ENCODE results near the gene IL21R. TPM values are rescaled to one million over a fixed set of nuclear protein-coding genes. Genes with fewer than 3 reads are reported as not detected.

IL21R gene
- total RNA-seq, 1 donor, result 0.43 TPM

DNA sequence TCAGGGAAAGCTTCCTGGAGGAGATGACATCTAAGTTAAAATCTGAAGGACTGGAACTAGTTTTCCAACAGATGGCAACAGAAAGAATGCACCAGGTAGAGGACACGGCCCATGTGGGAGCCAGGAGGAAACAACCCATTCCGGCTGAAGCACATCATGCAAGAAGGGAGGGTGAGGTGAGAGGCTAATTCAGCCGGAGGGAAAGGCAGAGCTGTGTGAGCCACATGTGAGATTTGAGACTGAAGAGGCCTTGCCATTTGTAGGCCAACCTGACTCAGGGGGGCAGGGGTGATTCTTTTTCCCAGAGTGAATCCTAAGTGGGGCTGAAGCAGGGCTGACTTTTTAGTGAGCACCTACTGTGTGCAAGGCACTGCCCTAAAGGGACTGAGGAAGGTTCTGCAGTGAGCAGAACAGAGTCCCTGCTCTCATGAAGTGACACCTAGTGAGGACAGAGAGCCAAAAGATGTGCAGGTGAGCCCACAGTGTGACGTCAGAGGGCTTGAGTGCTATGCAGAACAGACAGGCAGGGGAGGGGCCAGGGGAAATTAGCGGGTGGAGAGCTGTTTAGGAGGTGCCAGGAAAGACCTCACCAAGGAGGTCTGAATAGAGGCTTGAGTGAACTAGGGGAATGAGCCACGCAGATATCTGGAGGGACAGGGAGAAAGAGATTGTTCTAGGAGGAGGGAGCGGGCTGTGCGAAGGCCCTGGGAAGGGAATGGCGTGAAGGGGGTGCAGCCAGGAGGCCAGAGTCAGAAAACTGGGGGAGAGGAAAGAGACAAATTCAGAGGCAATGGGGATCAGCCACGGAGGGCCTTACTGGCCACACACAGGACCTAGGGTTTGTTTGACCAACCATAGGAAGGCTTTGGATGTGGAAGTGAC is 19.8 kb upstream of the IL21R start:
- DNase-seq (ENCODE audit: low read depth), result no peak
- TF ChIP-seq, protein P1, sequence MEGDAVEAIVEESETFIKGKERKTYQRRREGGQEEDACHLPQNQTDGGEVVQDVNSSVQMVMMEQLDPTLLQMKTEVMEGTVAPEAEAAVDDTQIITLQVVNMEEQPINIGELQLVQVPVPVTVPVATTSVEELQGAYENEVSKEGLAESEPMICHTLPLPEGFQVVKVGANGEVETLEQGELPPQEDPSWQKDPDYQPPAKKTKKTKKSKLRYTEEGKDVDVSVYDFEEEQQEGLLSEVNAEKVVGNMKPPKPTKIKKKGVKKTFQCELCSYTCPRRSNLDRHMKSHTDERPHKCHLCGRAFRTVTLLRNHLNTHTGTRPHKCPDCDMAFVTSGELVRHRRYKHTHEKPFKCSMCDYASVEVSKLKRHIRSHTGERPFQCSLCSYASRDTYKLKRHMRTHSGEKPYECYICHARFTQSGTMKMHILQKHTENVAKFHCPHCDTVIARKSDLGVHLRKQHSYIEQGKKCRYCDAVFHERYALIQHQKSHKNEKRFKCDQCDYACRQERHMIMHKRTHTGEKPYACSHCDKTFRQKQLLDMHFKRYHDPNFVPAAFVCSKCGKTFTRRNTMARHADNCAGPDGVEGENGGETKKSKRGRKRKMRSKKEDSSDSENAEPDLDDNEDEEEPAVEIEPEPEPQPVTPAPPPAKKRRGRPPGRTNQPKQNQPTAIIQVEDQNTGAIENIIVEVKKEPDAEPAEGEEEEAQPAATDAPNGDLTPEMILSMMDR (IDR thresholded peaks at IDR 0.05; ENCODE audit: insufficient read depth, low read depth, low read length), result no peak
- H3K4me3 ChIP-seq (ENCODE audit: low read depth, low read length), result no peak overlapping the region

DNA sequence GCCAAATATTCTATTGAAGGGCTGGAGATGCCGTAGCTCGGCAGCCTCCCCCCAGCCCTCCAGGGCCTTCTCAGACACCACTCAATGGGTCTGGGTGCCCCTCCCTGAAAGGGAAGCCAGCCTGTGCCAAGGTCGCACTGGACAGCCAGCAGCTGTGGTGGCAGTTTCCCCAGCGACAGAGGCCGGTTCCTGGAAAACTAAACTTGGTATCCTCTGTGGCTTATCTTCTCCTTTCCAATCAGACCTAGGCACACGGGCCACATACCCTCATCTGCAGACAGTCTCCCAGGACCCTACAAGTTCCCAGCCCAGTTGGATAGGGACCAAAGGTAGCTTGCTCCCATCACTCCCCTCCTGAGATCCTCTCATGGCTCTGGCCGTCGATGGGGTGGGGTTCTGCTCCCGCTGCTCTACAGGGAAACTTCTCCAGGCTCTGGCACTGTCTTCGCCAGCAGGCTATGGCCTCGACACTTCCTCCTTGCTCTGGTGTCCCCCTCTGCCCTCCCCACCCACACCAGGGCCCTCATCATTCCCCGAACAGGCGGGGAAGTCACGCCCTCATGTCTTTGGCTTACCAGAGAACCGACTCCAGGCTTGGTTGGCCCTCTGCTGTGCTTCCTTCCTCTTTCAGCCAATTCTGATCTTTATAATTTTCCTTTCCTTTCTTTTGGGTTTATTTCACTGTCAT is 18.3 kb upstream of the IL21R start:
- TF ChIP-seq, protein P1 (IDR thresholded peaks at IDR 0.05; ENCODE audit: insufficient read depth, low read depth, low read length), result no peak
- H3K4me3 ChIP-seq (ENCODE audit: low read depth, low read length), result no peak overlapping the region
- no peak for DNase-seq (ENCODE audit: low read depth)

DNA sequence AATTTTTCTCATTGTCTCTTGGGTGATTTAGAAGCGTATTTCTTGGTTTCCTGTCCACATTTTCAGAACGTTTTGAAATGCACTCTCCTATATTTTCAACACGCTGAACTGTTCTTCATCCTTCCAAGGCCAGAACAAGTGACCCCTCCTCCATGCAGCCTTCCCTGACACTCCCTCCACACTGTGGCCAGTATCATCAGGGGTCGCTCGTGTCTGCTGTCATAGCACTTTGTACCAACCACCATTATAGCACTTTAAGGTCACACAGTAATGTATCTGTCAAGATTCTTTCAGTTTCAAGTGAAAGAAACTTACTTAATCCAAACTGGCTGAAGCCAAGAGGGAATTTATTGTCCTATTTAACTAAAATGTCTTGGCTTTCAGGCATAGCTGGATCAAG is 17.5 kb upstream of the IL21R start:
- H3K4me3 ChIP-seq (ENCODE audit: low read depth, low read length), result no peak overlapping the region
- no peak for DNase-seq (ENCODE audit: low read depth)
- TF ChIP-seq, protein P1 (IDR thresholded peaks at IDR 0.05; ENCODE audit: insufficient read depth, low read depth, low read length), result no peak

DNA sequence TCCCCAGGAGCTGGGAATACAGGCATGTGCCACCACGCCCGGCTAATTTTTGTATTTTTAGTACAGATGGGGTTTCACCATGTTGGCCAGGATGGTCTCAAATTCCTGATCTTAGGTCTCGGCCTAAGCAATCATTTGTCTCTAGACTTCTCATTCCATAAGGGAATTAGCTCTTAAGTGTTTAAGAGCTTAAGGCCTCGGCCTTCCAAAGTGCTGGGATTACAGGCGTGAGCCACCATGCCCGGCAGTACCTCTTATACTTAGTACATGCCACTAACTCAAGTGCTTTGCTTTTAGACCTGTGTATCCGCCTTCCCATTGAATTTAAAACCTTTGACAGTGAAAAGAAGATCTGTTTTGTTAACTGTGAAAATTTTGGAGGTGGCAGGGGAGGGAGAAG is 16.6 kb upstream of the IL21R start:
- DNase-seq (ENCODE audit: low read depth), result no peak
- TF ChIP-seq, protein P1 (IDR thresholded peaks at IDR 0.05; ENCODE audit: insufficient read depth, low read depth, low read length), result no peak
- no peak overlapping the region for H3K4me3 ChIP-seq (ENCODE audit: low read depth, low read length)

DNA sequence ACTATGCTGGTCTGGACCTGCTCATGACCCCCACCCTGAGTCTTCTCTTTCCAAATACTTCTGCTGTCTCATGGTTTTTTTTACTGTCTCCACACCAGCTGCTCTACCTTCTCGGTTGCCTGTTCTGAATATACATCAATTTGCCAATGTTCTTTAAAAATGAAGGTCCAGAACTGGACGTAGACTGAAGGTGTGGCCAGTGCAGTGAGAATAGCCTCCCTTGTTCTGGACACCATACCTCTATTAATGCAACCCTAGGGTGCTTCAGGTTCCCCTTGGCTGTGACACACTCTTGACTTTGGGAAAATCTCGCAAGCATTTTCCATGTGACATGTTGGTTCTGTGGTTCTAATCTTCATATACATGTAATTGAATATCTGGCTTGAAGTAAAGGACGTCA is 15.3 kb upstream of the IL21R start:
- DNase-seq (ENCODE audit: low read depth), result no peak
- TF ChIP-seq, protein P1 (IDR thresholded peaks at IDR 0.05; ENCODE audit: insufficient read depth, low read depth, low read length), result no peak
- H3K4me3 ChIP-seq (ENCODE audit: low read depth, low read length), result no peak overlapping the region

DNA sequence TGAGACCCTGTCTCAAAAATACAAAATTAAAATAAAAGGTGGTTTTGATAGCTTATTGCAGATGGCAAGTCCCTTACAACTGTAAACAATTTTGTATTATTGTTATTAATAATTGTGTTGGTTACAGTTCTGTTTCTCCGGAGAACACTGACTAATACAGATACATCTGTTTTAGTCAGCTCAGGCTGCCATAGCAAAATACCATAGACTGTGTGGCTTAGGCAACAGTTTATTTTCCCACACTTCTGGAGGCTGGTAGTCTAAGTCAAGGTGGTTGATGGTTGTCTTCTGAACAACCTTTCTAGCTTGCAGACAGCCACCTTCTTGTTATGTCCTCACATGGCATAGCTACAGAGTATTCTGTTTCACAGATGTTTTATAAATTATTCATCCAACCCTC is 14.2 kb upstream of the IL21R start:
- TF ChIP-seq, protein P1 (IDR thresholded peaks at IDR 0.05; ENCODE audit: insufficient read depth, low read depth, low read length), result no peak
- H3K4me3 ChIP-seq (ENCODE audit: low read depth, low read length), result no peak overlapping the region
- no peak for DNase-seq (ENCODE audit: low read depth)

All from fibroblast of villous mesenchyme (primary cell).